ENCODE measurements around the gene AEN. TPM values are rescaled to one million over a fixed set of nuclear protein-coding genes. Genes with fewer than 3 reads are reported as not detected.
A peak's percentile ranks its signal among the peaks of the same experiment; 100 is the strongest.

AEN gene, protein sequence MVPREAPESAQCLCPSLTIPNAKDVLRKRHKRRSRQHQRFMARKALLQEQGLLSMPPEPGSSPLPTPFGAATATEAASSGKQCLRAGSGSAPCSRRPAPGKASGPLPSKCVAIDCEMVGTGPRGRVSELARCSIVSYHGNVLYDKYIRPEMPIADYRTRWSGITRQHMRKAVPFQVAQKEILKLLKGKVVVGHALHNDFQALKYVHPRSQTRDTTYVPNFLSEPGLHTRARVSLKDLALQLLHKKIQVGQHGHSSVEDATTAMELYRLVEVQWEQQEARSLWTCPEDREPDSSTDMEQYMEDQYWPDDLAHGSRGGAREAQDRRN
- 18.1 TPM for total RNA-seq (ENCODE audit: insufficient read depth, low replicate concordance)

DNA sequence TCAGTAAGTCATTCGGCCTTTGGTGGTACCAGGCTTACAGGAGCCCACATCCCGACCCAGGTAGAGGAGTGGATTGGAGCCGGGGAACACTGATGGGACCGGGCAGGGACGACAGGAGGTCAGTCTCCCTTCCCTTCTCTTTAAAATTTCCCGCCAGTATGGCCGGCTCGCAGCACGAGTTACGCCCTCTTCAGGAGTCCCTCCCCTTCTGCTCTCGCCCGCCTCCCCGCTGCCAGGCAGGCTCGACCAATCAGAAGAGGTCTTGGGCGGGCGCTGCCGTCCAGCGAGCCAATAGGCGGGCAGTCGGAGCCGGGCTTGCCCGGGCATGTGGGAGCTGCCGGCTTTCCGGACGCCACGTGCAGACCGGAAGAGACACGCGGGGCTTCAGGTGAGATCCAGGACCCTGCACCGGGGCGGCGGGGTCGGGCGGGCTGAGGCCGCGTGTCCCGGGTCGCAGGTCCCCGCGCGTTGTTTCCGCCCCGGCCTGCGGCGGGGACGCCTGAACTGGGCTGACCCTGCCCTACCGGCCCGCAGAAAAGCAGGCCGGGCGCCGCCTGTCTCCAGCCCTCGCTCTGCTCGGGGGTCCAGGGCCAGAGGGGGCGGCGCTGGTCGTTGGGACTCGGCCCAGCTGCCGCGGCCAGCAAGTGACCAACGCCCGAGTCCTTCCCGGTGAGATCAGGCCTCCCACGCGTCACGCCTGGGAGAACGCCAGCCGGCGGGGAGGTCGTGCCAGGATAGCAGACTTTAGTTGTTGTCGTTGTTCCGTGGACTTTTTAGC is at the start of gene AEN:
Gene AEN, plus strand, starts transcription at position 346 of the 778 bp plus-strand sequence. CDS start 4,870 bp downstream, outside the sequence.
- peak; percentile 98 for DNase-seq (ENCODE audit: low spot score)

- DNase-seq (ENCODE audit: low spot score) = peak; percentile 87
Observed at GRCh38 chr15:88571852-88572259, 49.3 kb upstream of the AEN start.

- DNase-seq (ENCODE audit: low spot score) = no peak
Observed at GRCh38 chr15:88574077-88574476, 47.1 kb upstream of the AEN start.

DNA sequence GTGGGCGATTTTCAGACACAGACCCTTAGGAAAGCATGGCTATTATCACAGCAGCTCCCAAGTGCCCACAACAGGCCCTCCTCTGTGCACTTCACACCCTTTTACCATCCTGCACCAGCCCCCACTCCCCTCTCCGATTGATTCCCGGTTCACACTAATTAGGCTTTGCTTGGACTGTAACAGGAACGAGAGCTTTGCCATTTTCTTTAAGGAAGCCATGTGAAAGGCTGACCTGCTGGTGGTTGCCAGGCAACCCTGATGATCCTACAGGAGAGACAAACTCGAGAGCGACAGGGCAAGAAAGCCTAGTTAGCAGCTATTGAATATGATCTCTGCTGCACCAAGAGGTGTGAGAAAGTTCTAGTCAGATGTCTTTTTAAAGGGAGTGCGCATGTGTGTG is 46.5 kb upstream of the AEN start:
- no peak for DNase-seq (ENCODE audit: low spot score)

GRCh38 chr15:88579322-88579721 is 41.8 kb upstream of the AEN start:
- DNase-seq (ENCODE audit: low spot score) = no peak

GRCh38 chr15:88580532-88580931 is 40.6 kb upstream of the AEN start:
- DNase-seq (ENCODE audit: low spot score) = no peak

DNA sequence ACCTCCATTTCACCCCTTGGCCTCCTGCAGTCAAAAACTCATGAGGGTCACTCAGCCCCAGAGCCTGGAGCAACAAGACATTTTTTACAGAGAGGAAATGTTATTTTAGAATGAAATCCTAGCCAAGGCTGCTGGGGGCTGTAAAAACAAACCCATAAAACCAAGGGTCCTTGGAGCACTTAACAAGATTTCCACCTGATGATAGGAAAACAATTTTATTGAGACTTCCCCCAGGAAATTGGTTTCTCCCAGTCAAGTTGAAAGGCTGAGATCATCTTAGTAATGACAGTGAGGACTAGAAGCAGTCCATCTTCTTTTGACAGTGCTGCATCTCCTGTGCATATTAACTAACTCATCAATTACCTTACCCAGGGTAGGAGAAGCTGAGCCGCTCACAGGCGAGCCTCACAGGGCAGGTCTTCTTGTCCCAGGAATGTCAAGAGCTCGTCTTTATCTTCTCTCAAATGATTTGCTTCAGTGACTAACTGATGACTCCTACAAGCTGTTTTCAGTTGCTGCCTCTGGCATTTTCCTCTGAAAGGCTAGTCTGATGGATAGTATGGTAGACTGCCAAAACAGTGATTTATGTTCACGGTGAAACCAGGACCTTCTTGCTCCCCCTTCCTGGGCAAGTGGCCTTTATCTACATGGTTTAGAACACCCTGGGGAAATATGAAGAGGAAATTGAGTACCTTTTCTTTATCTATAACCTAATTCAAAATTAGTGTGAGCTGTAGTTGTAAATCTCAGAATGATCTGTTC is 34.6 kb upstream of the AEN start:
- DNase-seq (ENCODE audit: low spot score) = no peak

- DNase-seq (ENCODE audit: low spot score) = no peak
Observed at GRCh38 chr15:88590759-88591158, 30.4 kb upstream of the AEN start.

GRCh38 chr15:88591384-88591783 is 29.8 kb upstream of the AEN start:
- no peak for DNase-seq (ENCODE audit: low spot score)

DNA sequence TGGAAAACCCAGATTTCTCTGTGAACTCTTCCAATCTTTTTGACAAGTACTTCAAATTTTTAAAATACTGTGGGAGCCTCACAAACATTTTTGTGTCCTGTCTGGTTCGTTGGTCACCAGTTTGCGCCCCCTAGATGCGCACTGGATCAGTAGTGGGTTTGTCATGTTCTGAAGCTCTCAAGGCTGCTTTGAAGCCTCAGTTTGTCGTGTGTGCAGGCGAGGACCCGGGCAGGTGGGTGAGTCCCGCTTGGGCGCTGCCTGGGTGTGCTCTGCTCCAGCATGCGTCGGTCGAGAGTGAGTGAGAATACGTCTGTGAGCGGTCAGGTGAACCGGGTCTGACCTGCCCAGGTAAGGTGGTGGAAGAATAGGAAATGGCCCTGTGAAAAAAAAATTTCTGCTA is 17.3 kb upstream of the AEN start:
- no peak for DNase-seq (ENCODE audit: low spot score)

DNA sequence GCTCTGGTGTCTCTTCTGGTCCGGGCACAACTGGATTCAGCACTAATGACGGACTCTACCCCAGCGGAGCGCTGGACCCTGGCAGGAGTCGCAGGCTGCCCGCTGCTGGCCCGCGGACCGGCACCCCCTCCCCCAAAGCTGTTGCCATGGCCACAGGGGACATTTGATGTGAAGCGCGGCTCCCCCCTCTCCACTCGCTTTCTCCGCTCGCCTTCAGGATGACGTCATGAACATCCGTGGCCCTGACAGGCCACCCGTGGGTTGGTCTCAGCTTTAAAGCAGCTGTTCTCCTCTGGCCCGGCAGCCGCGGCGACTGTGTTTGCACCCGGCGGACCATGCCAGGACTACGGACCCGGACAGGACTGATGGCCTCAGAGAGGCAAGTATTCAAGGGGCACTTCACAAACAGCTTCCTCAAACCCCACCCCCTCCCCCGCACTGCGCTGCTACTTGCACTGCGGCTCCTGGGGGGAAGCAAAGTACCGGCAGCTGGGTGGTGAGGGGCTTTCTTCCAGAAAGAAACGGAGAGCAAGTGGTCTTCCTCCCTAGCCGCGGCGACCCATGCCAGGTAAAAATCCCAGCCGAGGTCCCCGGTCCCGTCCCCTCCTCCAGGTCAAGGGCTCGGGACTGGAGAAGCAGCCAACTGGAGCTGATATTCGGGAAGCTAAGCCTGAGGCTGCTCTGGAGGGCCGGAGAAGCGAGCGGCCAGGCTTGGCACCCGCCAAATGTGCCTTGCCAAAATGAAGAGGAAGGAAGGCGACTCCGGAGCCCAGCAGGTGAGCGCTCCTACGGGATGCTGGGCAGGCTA is 16.6 kb upstream of the AEN start:
- no peak for DNase-seq (ENCODE audit: low spot score)

DNA sequence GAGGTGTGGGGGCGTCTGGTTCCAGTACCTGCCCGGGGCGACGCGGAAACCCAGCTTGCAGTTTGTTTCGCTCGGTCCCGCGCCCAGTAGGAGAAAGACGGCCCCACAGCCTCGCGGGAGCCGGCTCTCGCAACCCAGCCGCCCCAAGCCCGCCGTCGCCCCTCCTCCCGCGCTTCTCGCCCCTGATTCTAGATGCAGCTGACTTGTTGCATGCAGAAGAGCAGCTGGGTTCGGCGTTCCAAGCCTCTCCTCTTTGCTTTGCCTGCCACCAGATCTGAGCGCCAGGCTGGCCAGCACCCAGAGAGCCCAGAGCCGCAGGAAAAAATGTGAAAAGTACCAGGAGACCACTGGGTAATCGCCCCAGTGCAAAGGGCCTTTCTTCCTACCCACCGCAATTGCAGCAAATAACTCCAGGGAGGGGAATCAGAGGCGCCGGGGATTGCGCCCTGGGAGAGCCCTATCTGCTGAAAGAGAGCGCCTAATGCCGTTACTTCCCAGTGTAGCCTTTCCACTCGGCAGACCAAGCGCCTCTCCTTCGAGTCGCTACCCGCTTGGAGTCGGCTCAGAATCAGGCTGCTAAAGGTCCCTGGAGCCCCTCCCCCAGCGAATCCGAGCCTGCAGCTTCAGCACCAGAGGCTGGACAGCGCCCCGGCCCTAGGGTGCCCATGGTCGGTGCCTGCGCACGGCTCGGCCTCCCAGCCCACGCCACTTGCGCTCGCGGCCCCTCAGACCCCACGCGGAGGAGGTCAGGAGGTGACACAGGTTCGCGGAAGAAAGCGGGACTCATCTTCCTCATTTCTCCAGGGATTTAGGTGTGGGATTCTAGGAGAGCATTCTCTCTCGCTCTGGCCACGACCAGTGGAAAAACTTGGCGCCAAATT is 15.7 kb upstream of the AEN start:
- peak; percentile 52 for DNase-seq (ENCODE audit: low spot score)

DNA sequence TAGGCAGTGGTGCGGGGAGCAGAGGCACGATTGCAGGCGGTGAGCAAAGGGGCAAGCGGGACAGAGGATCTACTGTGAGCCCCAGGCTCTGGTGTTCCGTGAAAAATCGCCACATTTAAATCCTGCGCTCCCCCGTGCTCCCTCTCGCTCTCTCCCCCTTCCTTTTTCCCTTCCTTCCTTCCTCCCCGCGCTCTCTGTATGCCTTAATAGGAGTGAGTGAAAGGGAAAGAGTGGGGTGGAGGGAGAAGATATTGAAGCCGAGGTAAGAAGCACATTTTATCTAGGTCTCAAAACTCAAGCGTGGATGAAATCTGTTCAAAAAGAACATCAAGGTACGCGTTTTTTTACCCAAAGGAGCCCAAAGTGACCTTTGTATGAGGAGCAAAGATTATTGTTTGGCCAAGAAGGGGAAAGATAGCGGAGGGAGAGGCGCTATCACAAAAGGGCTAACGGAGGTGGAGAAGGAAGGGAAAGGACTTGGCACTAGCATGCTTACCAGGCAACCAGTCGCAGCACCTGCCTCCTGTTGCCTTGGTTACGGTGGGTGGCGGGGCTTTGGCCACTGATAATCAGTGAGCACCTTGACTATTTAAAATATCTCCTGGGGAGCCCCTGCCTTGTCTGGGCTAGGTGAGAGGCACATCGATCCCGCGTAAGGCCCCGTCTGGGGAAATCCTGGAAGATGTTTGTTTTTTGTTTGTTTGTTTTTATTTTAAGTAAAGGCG is 14.9 kb upstream of the AEN start:
- DNase-seq (ENCODE audit: low spot score) = no peak

DNA sequence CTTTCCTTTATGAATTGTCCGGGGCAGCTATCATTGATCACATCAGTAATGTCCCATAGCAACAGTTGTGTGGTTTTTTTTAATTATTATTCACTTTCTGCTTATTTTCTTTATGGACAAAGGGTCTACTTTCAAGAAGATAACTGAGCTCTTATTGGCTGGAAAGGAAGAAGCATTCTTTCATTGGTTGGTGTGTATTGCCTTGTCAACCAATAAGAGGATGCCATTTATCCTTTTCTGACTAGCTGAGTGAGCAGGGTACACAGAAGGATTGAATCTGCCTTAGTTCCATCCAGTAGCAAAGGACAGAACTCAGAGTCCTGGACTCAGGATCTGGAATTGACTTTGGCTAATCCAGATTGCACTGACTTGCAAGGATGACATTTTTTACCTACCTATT is 13.2 kb upstream of the AEN start:
- no peak for DNase-seq (ENCODE audit: low spot score)

DNA sequence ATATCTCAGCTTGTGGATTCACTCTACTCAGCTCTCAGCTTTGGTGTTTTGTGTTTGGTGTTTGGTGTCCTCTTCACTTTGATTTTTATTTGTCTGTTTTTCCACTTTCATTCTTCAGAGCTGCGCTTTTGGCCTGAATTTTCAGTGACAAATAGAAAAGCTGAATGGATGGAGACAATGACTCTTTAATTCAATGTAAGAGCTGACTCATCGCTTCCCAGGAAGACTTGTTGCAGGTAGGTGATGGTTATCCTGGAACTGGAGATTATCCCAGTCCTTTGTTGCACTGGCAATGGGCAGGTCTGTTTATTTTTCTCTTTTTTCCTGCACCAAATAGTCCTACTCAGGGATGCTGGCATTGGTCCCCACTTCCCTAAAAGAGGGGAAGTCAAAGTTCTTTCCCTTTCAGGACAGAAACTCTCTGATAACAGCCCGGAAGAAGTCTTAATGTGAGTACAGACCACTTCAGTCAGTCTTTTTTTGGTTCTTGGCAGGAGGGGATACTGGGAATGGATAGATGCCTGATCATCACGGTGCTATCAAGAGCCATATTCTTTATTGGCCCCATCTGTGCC is 12.4 kb upstream of the AEN start:
- no peak for DNase-seq (ENCODE audit: low spot score)

DNA sequence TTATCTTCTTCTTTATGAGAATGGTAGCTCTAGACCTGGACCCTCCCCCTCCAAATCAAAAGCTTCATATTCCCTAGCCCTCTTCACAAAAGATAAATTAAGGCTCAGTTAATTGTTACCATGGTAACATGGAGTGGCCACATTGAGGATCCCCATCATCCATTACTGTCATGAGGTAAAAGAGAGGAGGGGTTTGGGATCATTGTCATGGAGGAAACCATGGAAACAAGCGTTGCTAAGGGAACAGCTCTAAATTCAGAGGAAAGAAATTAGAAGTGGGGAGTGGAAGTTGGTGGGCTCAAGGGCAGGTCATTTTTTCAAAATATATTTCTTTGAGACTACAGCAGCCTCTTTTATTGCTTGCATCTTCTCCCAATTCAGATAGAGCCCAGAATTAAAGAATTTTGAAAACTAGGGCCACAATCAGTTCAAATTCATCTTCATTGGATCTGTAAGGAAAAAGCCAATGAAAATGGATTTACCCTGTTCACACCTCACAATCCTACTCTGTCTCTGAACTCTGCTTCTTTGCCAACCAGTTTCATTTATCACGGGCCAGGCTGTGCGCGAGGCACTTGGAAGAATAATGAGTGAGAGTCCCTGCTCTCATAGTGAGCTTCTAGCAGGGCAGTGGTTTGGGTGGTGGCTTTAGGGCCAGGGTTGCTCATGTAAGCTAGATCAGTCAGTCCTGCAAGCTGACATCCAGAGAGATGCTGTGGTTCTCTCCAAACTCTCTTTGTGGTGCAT is 11.6 kb upstream of the AEN start:
- no peak for DNase-seq (ENCODE audit: low spot score)

DNA sequence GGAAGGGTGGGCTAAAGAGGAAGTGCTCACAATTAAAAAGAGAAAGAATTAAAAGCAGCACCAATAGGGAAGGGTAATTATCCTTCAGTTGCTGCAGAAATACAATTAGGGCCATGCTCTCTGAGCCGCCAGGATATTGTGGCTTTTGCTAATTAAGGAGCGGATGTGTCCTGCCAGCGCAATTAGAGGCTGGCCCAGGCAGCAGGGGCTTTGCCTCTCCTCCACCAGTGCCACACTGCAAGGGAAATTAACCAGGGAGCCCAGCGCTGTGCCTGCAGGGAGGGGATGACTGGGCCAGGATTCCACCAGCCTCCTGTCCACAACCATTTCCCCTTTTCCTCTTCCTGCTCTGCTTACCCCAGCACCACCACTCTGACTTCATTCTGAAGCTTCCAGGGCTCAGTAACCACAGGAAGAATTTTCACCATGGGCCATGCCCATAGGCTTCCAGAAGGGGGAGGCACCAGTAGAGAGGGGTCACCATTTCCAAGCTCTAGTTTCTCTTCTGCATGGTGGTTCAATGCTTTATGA is 10.4 kb upstream of the AEN start:
- no peak for DNase-seq (ENCODE audit: low spot score)

DNA sequence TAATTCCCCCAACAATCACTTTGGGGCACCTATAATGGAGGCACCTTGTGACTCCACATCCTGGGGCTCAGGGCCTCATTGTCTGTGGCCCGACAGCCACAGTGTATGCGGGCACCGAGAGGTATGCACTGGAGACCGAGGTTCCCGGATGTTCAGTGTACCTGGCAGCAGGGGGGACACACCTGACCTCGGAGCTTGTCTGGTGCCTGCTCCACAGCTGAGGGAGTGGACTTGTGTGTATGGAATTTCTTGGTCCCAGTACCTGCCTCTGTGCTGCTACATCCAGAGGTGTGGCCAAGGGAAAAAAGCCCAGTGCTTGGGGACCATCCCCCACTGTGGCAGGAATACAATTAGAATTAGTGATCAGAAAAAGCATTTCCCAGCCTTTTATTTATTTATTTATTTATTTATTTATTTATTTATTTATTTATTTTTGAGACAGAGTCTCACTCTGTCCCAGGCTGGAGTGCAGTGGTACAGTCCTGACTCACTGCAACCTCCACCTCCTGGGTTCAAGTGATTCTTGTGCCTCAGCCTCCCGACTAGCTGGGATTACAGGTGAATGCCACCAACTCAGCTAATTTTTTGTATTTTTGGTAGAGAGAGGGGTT is 8.8 kb upstream of the AEN start:
- DNase-seq (ENCODE audit: low spot score) = no peak
